Measurements from ENCODE around the gene VASH1.

Gene VASH1

GRCh38 chr14:76782115-76782884 lies 21.0 kb downstream of the VASH1 start:
- Histone ChIP-seq H3K36me3 (ENCODE audit: control insufficient read depth, low read depth, low read length) (peaks cover 23% of the 10 kb centered on the region), H3K27ac (ENCODE audit: low read length) (no peak overlapping the region), H3K4me1 (ENCODE audit: control insufficient read depth, low read depth, low read length) (no peaks in the 10 kb centered on the region), H3K4me3 (ENCODE audit: low read length) (no peak overlapping the region), H3K9ac (ENCODE audit: low read length) (no peak overlapping the region), H3K9me3 (ENCODE audit: control insufficient read depth, low read depth, low read length) (no peaks in the 10 kb centered on the region), H3K27me3 (ENCODE audit: control insufficient read depth, insufficient read depth, low read length) (no peaks in the 10 kb centered on the region)

- Histone ChIP-seq H3K9me3 (ENCODE audit: control insufficient read depth, low read depth, low read length) (no peaks in the 10 kb centered on the region), H3K27me3 (ENCODE audit: control insufficient read depth, insufficient read depth, low read length) (no peaks in the 10 kb centered on the region), H3K4me3 (ENCODE audit: low read length) (no peak overlapping the region), H3K36me3 (ENCODE audit: control insufficient read depth, low read depth, low read length) (peaks cover 23% of the 10 kb centered on the region), H3K27ac (ENCODE audit: low read length) (no peak overlapping the region), H3K9ac (ENCODE audit: low read length) (no peak overlapping the region), H3K4me1 (ENCODE audit: control insufficient read depth, low read depth, low read length) (no peaks in the 10 kb centered on the region)
Observed at GRCh38 chr14:76782885-76783566, 21.8 kb downstream of the VASH1 start.

GRCh38 chr14:76784266-76784874 lies 23.1 kb downstream of the VASH1 start:
- Histone ChIP-seq H3K9me3 (ENCODE audit: control insufficient read depth, low read depth, low read length) (no peaks in the 10 kb centered on the region), H3K4me3 (ENCODE audit: low read length) (no peak overlapping the region), H3K36me3 (ENCODE audit: control insufficient read depth, low read depth, low read length) (peaks cover 29% of the 10 kb centered on the region), H3K4me1 (ENCODE audit: control insufficient read depth, low read depth, low read length) (no peaks in the 10 kb centered on the region), H3K9ac (ENCODE audit: low read length) (no peak overlapping the region), H3K27me3 (ENCODE audit: control insufficient read depth, insufficient read depth, low read length) (no peaks in the 10 kb centered on the region), H3K27ac (ENCODE audit: low read length) (no peak overlapping the region)

GRCh38 chr14:76784881-76785280 lies 23.6 kb downstream of the VASH1 start:
- no peak overlapping the region for H3K27ac ChIP-seq (ENCODE audit: low read length)
- H3K4me1 ChIP-seq (ENCODE audit: control insufficient read depth, low read depth, low read length), result no peaks in the 10 kb centered on the region
- no peaks in the 10 kb centered on the region for H3K27me3 ChIP-seq (ENCODE audit: control insufficient read depth, insufficient read depth, low read length)
- H3K36me3 ChIP-seq (ENCODE audit: control insufficient read depth, low read depth, low read length), result peaks cover 29% of the 10 kb centered on the region
- no peak overlapping the region for H3K4me3 ChIP-seq (ENCODE audit: low read length)
- H3K9me3 ChIP-seq (ENCODE audit: control insufficient read depth, low read depth, low read length), result no peaks in the 10 kb centered on the region
- no peak overlapping the region for H3K9ac ChIP-seq (ENCODE audit: low read length)

DNA sequence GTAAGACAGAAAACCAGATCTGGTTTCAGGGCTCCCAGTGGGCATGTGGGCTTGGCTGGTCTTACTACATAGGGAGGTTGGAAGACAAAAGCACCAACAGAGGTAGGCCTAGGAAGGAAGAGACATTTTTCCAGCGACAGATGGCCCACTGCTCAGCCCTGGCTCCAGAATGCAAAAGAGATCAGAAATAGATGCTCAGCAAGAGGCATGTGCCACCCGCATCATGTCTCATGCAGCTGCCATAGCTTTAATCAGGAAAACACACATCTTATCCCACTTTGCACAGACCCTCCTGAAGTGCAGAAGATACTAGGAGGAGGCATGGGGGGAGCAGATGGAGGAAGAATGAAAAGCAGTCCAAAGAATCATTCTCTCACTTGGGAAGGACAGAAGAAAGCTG lies 25.3 kb downstream of the VASH1 start:
- H3K9ac ChIP-seq (ENCODE audit: low read length), result no peak overlapping the region
- no peaks in the 10 kb centered on the region for H3K9me3 ChIP-seq (ENCODE audit: control insufficient read depth, low read depth, low read length)
- no peak overlapping the region for H3K27ac ChIP-seq (ENCODE audit: low read length)
- H3K4me3 ChIP-seq (ENCODE audit: low read length), result no peak overlapping the region
- no peaks in the 10 kb centered on the region for H3K4me1 ChIP-seq (ENCODE audit: control insufficient read depth, low read depth, low read length)
- peaks cover 42% of the 10 kb centered on the region for H3K36me3 ChIP-seq (ENCODE audit: control insufficient read depth, low read depth, low read length)
- no peaks in the 10 kb centered on the region for H3K27me3 ChIP-seq (ENCODE audit: control insufficient read depth, insufficient read depth, low read length)

GRCh38 chr14:76792422-76792821 lies 31.2 kb downstream of the VASH1 start:
- H3K36me3 ChIP-seq (ENCODE audit: control insufficient read depth, low read depth, low read length), result peaks cover 27% of the 10 kb centered on the region
- no peaks in the 10 kb centered on the region for H3K27me3 ChIP-seq (ENCODE audit: control insufficient read depth, insufficient read depth, low read length)
- H3K9me3 ChIP-seq (ENCODE audit: control insufficient read depth, low read depth, low read length), result no peaks in the 10 kb centered on the region
- no peak overlapping the region for H3K4me3 ChIP-seq (ENCODE audit: low read length)
- H3K9ac ChIP-seq (ENCODE audit: low read length), result no peak overlapping the region
- no peaks in the 10 kb centered on the region for H3K4me1 ChIP-seq (ENCODE audit: control insufficient read depth, low read depth, low read length)
- no peak overlapping the region for H3K27ac ChIP-seq (ENCODE audit: low read length)

- no peak overlapping the region for H3K9ac ChIP-seq (ENCODE audit: low read length)
- H3K9me3 ChIP-seq (ENCODE audit: control insufficient read depth, low read depth, low read length), result no peaks in the 10 kb centered on the region
- no peaks in the 10 kb centered on the region for H3K4me1 ChIP-seq (ENCODE audit: control insufficient read depth, low read depth, low read length)
- no peak overlapping the region for H3K4me3 ChIP-seq (ENCODE audit: low read length)
- no peak overlapping the region for H3K27ac ChIP-seq (ENCODE audit: low read length)
- no peaks in the 10 kb centered on the region for H3K27me3 ChIP-seq (ENCODE audit: control insufficient read depth, insufficient read depth, low read length)
- H3K36me3 ChIP-seq (ENCODE audit: control insufficient read depth, low read depth, low read length), result peaks cover 26% of the 10 kb centered on the region
Observed at GRCh38 chr14:76793324-76793723, 32.1 kb downstream of the VASH1 start.

GRCh38 chr14:76793956-76794355 lies 32.7 kb downstream of the VASH1 start:
- Histone ChIP-seq H3K9ac (ENCODE audit: low read length) (no peak overlapping the region), H3K9me3 (ENCODE audit: control insufficient read depth, low read depth, low read length) (no peaks in the 10 kb centered on the region), H3K36me3 (ENCODE audit: control insufficient read depth, low read depth, low read length) (peaks cover 21% of the 10 kb centered on the region)

DNA sequence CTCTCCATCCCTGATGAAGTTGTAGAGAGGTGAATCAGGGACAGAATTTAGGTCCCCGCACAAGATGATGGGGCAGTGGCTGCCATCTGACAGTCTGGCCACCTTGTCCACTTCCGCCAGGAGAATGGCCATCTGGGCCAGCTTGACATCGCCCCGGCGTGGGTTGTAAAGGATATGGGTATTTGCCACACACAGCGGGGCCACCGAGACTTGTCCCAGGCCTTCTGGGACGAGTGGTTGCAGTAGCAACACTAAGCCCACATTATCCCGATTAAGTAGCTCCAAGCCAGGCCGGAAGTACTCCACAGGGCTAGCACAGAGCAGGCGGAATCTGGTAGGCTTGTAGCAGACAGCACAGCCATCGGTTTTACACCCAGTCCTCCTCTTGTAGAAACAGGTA lies 45.2 kb downstream of the VASH1 start:
- H3K36me3 ChIP-seq (ENCODE audit: control insufficient read depth, low read depth, low read length), result peaks cover 59% of the 10 kb centered on the region
- H3K9me3 ChIP-seq (ENCODE audit: control insufficient read depth, low read depth, low read length), result no peaks in the 10 kb centered on the region
- no peak overlapping the region for H3K27ac ChIP-seq (ENCODE audit: low read length)
- H3K27me3 ChIP-seq (ENCODE audit: control insufficient read depth, insufficient read depth, low read length), result no peaks in the 10 kb centered on the region
- H3K4me3 ChIP-seq (ENCODE audit: low read length), result no peak overlapping the region
- H3K9ac ChIP-seq (ENCODE audit: low read length), result no peak overlapping the region
- H3K4me1 ChIP-seq (ENCODE audit: control insufficient read depth, low read depth, low read length), result peaks cover 5% of the 10 kb centered on the region

More at GRCh38 chr14:76793956-76794355, 32.7 kb downstream of the VASH1 start:
- no peak overlapping the region for H3K27ac ChIP-seq (ENCODE audit: low read length)
- no peak overlapping the region for H3K4me3 ChIP-seq (ENCODE audit: low read length)
- no peaks in the 10 kb centered on the region for H3K27me3 ChIP-seq (ENCODE audit: control insufficient read depth, insufficient read depth, low read length)
- H3K4me1 ChIP-seq (ENCODE audit: control insufficient read depth, low read depth, low read length), result no peaks in the 10 kb centered on the region

- no peaks in the 10 kb centered on the region for H3K27me3 ChIP-seq (ENCODE audit: control insufficient read depth, insufficient read depth, low read length)
- no peaks in the 10 kb centered on the region for H3K9me3 ChIP-seq (ENCODE audit: control insufficient read depth, low read depth, low read length)
- no peak overlapping the region for H3K27ac ChIP-seq (ENCODE audit: low read length)
- H3K9ac ChIP-seq (ENCODE audit: low read length), result no peak overlapping the region
- H3K4me3 ChIP-seq (ENCODE audit: low read length), result no peak overlapping the region
- peaks cover 49% of the 10 kb centered on the region for H3K36me3 ChIP-seq (ENCODE audit: control insufficient read depth, low read depth, low read length)
- H3K4me1 ChIP-seq (ENCODE audit: control insufficient read depth, low read depth, low read length), result peaks cover 8% of the 10 kb centered on the region
Observed at GRCh38 chr14:76808011-76808410, 46.7 kb downstream of the VASH1 start.

DNA sequence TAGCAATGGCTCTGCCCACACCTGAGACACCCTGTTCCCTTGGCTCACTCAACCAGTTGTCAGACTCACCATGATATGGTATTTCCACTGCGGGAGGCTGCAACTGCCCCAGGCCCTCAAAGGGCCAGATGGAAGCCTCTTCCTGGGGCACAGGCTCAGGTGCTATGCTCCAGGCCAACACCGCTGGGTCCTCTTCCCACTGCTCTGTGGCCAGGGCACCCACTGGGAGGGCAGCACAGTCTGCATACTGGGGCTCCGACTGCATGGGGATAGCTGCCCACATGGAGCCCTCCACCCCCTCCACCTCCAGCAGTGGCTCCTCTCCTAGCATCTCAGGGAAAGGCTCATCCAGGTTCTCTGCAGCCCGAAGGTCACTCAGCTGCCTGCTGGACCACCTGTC lies 47.7 kb downstream of the VASH1 start:
- H3K4me3 ChIP-seq (ENCODE audit: low read length), result no peak overlapping the region
- no peak overlapping the region for H3K27ac ChIP-seq (ENCODE audit: low read length)
- no peaks in the 10 kb centered on the region for H3K9me3 ChIP-seq (ENCODE audit: control insufficient read depth, low read depth, low read length)
- H3K9ac ChIP-seq (ENCODE audit: low read length), result no peak overlapping the region
- H3K4me1 ChIP-seq (ENCODE audit: control insufficient read depth, low read depth, low read length), result peaks cover 10% of the 10 kb centered on the region
- H3K36me3 ChIP-seq (ENCODE audit: control insufficient read depth, low read depth, low read length), result peaks cover 40% of the 10 kb centered on the region
- no peaks in the 10 kb centered on the region for H3K27me3 ChIP-seq (ENCODE audit: control insufficient read depth, insufficient read depth, low read length)
